Measurements from ENCODE around the gene ATF6. TPM values are rescaled to one million over a fixed set of nuclear protein-coding genes. Genes with fewer than 3 reads are reported as not detected.

Gene ATF6
- total RNA-seq, 1 experiment from 2014 or later = 20.9 TPM

- Histone ChIP-seq H3K9me3 (ENCODE audit: control insufficient read depth in 1 of 2, insufficient read depth in 1 of 2, low read depth in 1 of 2, low read length in 2 of 2) (no peaks in the 10 kb centered on the region), H3K79me2 (ENCODE audit: insufficient read depth, low read length) (no peaks in the 10 kb centered on the region), H3K36me3 (ENCODE audit: control insufficient read depth in 1 of 2, insufficient read depth in 2 of 2, low read length in 2 of 2) (no peaks in the 10 kb centered on the region), H3K9me2 (ENCODE audit: insufficient read depth) (no peaks in the 10 kb centered on the region), H3K4me3 (replicated peaks in 1 of 2; ENCODE audit: low read depth in 1 of 2, low read length in 2 of 2) (no peak overlapping the region), H3K27me3 (ENCODE audit: insufficient read depth, low read length) (no peaks in the 10 kb centered on the region), H4K20me1 (ENCODE audit: insufficient read depth) (no peaks in the 10 kb centered on the region), H3K27ac (ENCODE audit: low read depth, low read length) (no peak overlapping the region), H3K4me1 (ENCODE audit: control insufficient read depth in 1 of 2, insufficient read depth in 2 of 2, low read length in 2 of 2) (no peaks in the 10 kb centered on the region), H3K4me2 (ENCODE audit: low read length) (no peak overlapping the region), H2AFZ (ENCODE audit: low read depth, low read length, poor library complexity, severe bottlenecking) (no peak overlapping the region), H3K9ac (ENCODE audit: low read length) (no peak overlapping the region)
- ATAC-seq (no peak), DNase-seq (ENCODE audit: low read depth, low spot score) (no peak)
- ChIA-PET POLR2A (no interaction called here), CTCF (no interaction called here), RAD21 (ENCODE audit: low non-redundant PET in 1 of 2, low total read pairs in 2 of 2, uncharacterized antibody in 2 of 2, unreplicated experiment in 2 of 2) (no interaction called here)
- no peak for TF ChIP-seq SIN3A (IDR thresholded peaks at IDR 0.05; ENCODE audit: low read depth)
- no peak for TF ChIP-seq SRF (IDR thresholded peaks at IDR 0.05; ENCODE audit: low read depth)
- intact Hi-C loops (cut with micrococcal nuclease) = no loop called here
- no TSS peak for BruUV-seq (replicated peaks)
These were observed 183.4 kb downstream of the ATF6 start for GRCh38 chr1:161949548-161949947.

- Histone ChIP-seq H4K20me1 (ENCODE audit: insufficient read depth) (no peaks in the 10 kb centered on the region), H3K4me2 (ENCODE audit: low read length) (no peak overlapping the region), H2AFZ (ENCODE audit: low read depth, low read length, poor library complexity, severe bottlenecking) (no peak overlapping the region), H3K36me3 (ENCODE audit: control insufficient read depth in 1 of 2, insufficient read depth in 2 of 2, low read length in 2 of 2) (no peaks in the 10 kb centered on the region), H3K27me3 (ENCODE audit: insufficient read depth, low read length) (no peaks in the 10 kb centered on the region), H3K9ac (ENCODE audit: low read length) (no peak overlapping the region), H3K4me1 (ENCODE audit: control insufficient read depth in 1 of 2, insufficient read depth in 2 of 2, low read length in 2 of 2) (no peaks in the 10 kb centered on the region), H3K9me3 (ENCODE audit: control insufficient read depth in 1 of 2, insufficient read depth in 1 of 2, low read depth in 1 of 2, low read length in 2 of 2) (no peaks in the 10 kb centered on the region), H3K79me2 (ENCODE audit: insufficient read depth, low read length) (no peaks in the 10 kb centered on the region), H3K9me2 (ENCODE audit: insufficient read depth) (no peaks in the 10 kb centered on the region), H3K27ac (ENCODE audit: low read depth, low read length) (no peak overlapping the region), H3K4me3 (replicated peaks in 1 of 2; ENCODE audit: low read depth in 1 of 2, low read length in 2 of 2) (no peak overlapping the region)
- CTCF ChIA-PET = no interaction called here
- DNase-seq (ENCODE audit: low read depth, low spot score) (no peak), ATAC-seq (no peak)
- no peak for TF ChIP-seq CEBPB (IDR thresholded peaks at IDR 0.05; ENCODE audit: low read depth)
- no peak for TF ChIP-seq EGR1 (IDR thresholded peaks at IDR 0.05; ENCODE audit: low read depth)
- TF ChIP-seq MAX (IDR thresholded peaks at IDR 0.05) = no peak
- no peak for TF ChIP-seq ELF1 (IDR thresholded peaks at IDR 0.05; ENCODE audit: borderline replicate concordance, low read depth)
- TF ChIP-seq ZFX (IDR thresholded peaks at IDR 0.05) = no peak
- TF ChIP-seq RAD21 (IDR thresholded peaks at IDR 0.05; ENCODE audit: low read depth) = no peak
- no peak for TF ChIP-seq EZH2phosphoT487 (IDR thresholded peaks at IDR 0.05; ENCODE audit: borderline replicate concordance)
- TF ChIP-seq SIN3A (IDR thresholded peaks at IDR 0.05; ENCODE audit: low read depth) = no peak
- no peak for TF ChIP-seq ZNF274 (IDR thresholded peaks at IDR 0.05; ENCODE audit: low read depth, low read length)
- no peak for TF ChIP-seq JUND (IDR thresholded peaks at IDR 0.05)
- no peak for TF ChIP-seq EZH2 (IDR thresholded peaks at IDR 0.05)
- TF ChIP-seq POLR2A (IDR thresholded peaks at IDR 0.05; ENCODE audit: borderline replicate concordance, extremely low read depth, insufficient read depth, insufficient read length) = no peak
- no peak for TF ChIP-seq FOSL1 (IDR thresholded peaks at IDR 0.05; ENCODE audit: low read depth)
- TF ChIP-seq REST (IDR thresholded peaks at IDR 0.05; ENCODE audit: low read depth) = no peak
- no peak for TF ChIP-seq POLR2AphosphoS5 (IDR thresholded peaks at IDR 0.05; ENCODE audit: low read depth, low read length)
- BruUV-seq (replicated peaks) = no TSS peak
- RAD21 ChIA-PET (ENCODE audit: low non-redundant PET in 1 of 2, low total read pairs in 2 of 2, uncharacterized antibody in 2 of 2, unreplicated experiment in 2 of 2) = no interaction called here
- intact Hi-C loops (cut with micrococcal nuclease) = no loop called here
- POLR2A ChIA-PET = no interaction called here
These were observed 184.3 kb downstream of the ATF6 start for GRCh38 chr1:161950377-161950776.

Data from HCT116 (cell line).